B cell (primary cell): ENCODE measurements around the gene CD52. TPM values are rescaled to one million over a fixed set of nuclear protein-coding genes. Genes with fewer than 3 reads are reported as not detected.
A peak's percentile ranks its signal among the peaks of the same experiment; 100 is the strongest.

Experiments
- ATAC-seq: fragments of 200-7000 bp; cut with Tn5 transposase; one replicate; pipeline ENCODE4 v1.10.0; 2021; ENCODE audit warnings: low read depth, mild to moderate bottlenecking, moderate number of reproducible peaks, moderate library complexity
- CTCF ChIA-PET: fragments of 350-600 bp; sonication (Branson Sonifier 250); formaldehyde crosslinking; loops from one replicate; lab custom pipeline; 2021; ENCODE audit warnings: antibody characterized with exemption, inconsistent platforms; lab: Charles Lee
- POLR2A ChIA-PET: fragments of 350-600 bp; sonication (Branson Sonifier 250); formaldehyde crosslinking; loops from one replicate; lab custom pipeline; 2021; ENCODE audit warnings: antibody characterized with exemption; lab: Charles Lee
- DNase-seq: peaks from one replicate; pipeline ENCODE4 v3.0.0; 2013
- H2AFZ ChIP-seq: 2 replicates; pipeline ENCODE4 v1.6.1; 2012; ENCODE audit warnings: mild to moderate bottlenecking, low read depth, low read length; ENCODE audit not compliant: insufficient read depth, poor library complexity, severe bottlenecking
- H3K27ac ChIP-seq, 2 donors: 1 replicate in 1 of 2; 2 replicates in 1 of 2; pipeline ENCODE4 v1.5.1; 2012 to 2013; ENCODE audit warnings: low read length in 2 of 2, mild to moderate bottlenecking in 2 of 2, moderate library complexity in 1 of 2
- H3K27me3 ChIP-seq, 4 experiments: fragments of 200-600 bp in 1 of 4; sonication (generic) in 1 of 4; replicated peaks in 1 of 4; 1 replicate in 2 of 4; 2 replicates in 2 of 4; pipeline versions ENCODE4 v1.6.1 to v1.7.0; 2013 to 2016; ENCODE audit warnings: low read length in 3 of 4, mild to moderate bottlenecking in 2 of 4, mixed read lengths in 1 of 4, moderate library complexity in 1 of 4; ENCODE audit not compliant: insufficient read depth in 4 of 4, control insufficient read depth in 3 of 4; ENCODE audit errors: control extremely low read depth in 1 of 4
- H3K36me3 ChIP-seq, 2 experiments: replicated peaks in 1 of 2; 1 replicate in 1 of 2; 2 replicates in 1 of 2; pipeline versions ENCODE4 v1.6.1 to v1.7.1; 2013; ENCODE audit warnings: low read length in 1 of 2; ENCODE audit not compliant: insufficient read depth in 2 of 2, control insufficient read depth in 1 of 2; ENCODE audit errors: control extremely low read depth in 1 of 2, extremely low read depth in 1 of 2
- H3K4me1 ChIP-seq, 2 donors: fragments of 200-600 bp in 1 of 2; sonication (generic) in 1 of 2; 1 replicate in 1 of 2; 2 replicates in 1 of 2; pipeline versions ENCODE4 v1.5.1 to v1.6.1; 2013 to 2017; ENCODE audit warnings: low read length in 2 of 2; ENCODE audit not compliant: control insufficient read depth in 2 of 2, insufficient read depth in 2 of 2
- H3K4me2 ChIP-seq: replicated peaks from 2 replicates; pipeline ENCODE3; 2012; ENCODE audit warnings: mild to moderate bottlenecking, low read depth, low read length; ENCODE audit not compliant: poor library complexity, severe bottlenecking
- H3K4me3 ChIP-seq, 5 experiments: fragments of 200-600 bp in 1 of 5; sonication (generic) in 1 of 5; 1 replicate in 3 of 5; 2 replicates in 2 of 5; pipeline versions ENCODE4 v1.5.1 to v1.7.0; 2011 to 2016; ENCODE audit warnings: low read length in 4 of 5, mild to moderate bottlenecking in 4 of 5, low read depth in 2 of 5, control low read depth in 1 of 5, moderate library complexity in 1 of 5; ENCODE audit not compliant: insufficient read depth in 1 of 5; ENCODE audit errors: control extremely low read depth in 1 of 5, extremely low read depth in 1 of 5
- H3K79me2 ChIP-seq: fragments of 200-600 bp; sonication (generic); one replicate; pipeline ENCODE4 v1.6.0; 2016; ENCODE audit warnings: low read length; ENCODE audit not compliant: control insufficient read depth, insufficient read depth
- H3K9ac ChIP-seq: fragments of 200-600 bp; sonication (generic); 2 replicates; pipeline ENCODE4 v1.6.1; 2017; ENCODE audit warnings: mild to moderate bottlenecking, low read length, moderate library complexity
- H3K9me3 ChIP-seq, 3 donors: one replicate each; pipeline versions ENCODE4 v1.6.1 to v1.7.1; 2013; ENCODE audit warnings: low read length in 2 of 3; ENCODE audit not compliant: control insufficient read depth in 2 of 3, insufficient read depth in 1 of 3; ENCODE audit errors: control extremely low read depth in 1 of 3
- H4K20me1 ChIP-seq: 2 replicates; pipeline ENCODE4 v1.6.0; 2012; ENCODE audit warnings: mild to moderate bottlenecking, low read length; ENCODE audit not compliant: insufficient read depth, control insufficient read depth, poor library complexity, severe bottlenecking
- H3K27ac Mint-ChIP-seq: one replicate; pipeline ENCODE4 v1.8.0; 2021; ENCODE audit warnings: mixed read lengths
- H3K27me3 Mint-ChIP-seq: one replicate; pipeline ENCODE4 v1.8.0; 2021; ENCODE audit warnings: mixed read lengths
- H3K4me1 Mint-ChIP-seq: one replicate; pipeline ENCODE4 v1.8.0; 2021; ENCODE audit warnings: mixed read lengths
- H3K4me3 Mint-ChIP-seq: one replicate; pipeline ENCODE4 v1.8.0; 2021; ENCODE audit warnings: mixed read lengths
- H3K9me3 Mint-ChIP-seq: one replicate; pipeline ENCODE4 v1.8.0; 2022; ENCODE audit warnings: mixed read lengths; ENCODE audit not compliant: insufficient read depth
- CTCF ChIP-seq: fragments of 200-600 bp; IDR thresholded peaks from one replicate; pipeline ENCODE4 v1.8.0; 2022; ENCODE audit warnings: antibody characterized with exemption, mild to moderate bottlenecking
- EZH2 ChIP-seq: IDR thresholded peaks from 2 replicates; pipeline ENCODE4 v1.6.1; 2012; ENCODE audit warnings: borderline replicate concordance, low read depth, mild to moderate bottlenecking, moderate library complexity, low read length; ENCODE audit not compliant: insufficient read depth, poor library complexity, severe bottlenecking
- WGBS: methylation state at CpG from one replicate; pipeline ENCODE4 v1.1.5; 2013; ENCODE audit warnings: missing lambda C conversion rate; ENCODE audit not compliant: insufficient coverage; 5-methylcytosine and 5-hydroxymethylcytosine counted together
- intact Hi-C: fragments of 100-400 bp; cut with micrococcal nuclease; formaldehyde crosslinking; loops from one replicate; pipeline ENCODE4 v1.10.0; 2022
- polyA plus RNA-seq: library from polyadenylated mRNA; depleted of rRNA; stranded (reverse); fragments of >200 nt; gene quantifications from 2 replicates; pipeline ENCODE4 v1.2.3, GENCODE V29; 2012
- total RNA-seq, 2 donors: library from RNA; stranded (reverse); fragments of 120-200 nt in 1 of 2; gene quantifications; 1 replicate in 1 of 2; 2 replicates in 1 of 2; pipeline versions ENCODE4 v1.2.3 to v1.2.4, GENCODE V29; 2013 to 2022

The CD52 gene
- total and polyA plus RNA-seq, 2 donors (not counting 1 experiment from before 2014, with no cell fraction given) = 1,116 to 1,597 TPM

DNA sequence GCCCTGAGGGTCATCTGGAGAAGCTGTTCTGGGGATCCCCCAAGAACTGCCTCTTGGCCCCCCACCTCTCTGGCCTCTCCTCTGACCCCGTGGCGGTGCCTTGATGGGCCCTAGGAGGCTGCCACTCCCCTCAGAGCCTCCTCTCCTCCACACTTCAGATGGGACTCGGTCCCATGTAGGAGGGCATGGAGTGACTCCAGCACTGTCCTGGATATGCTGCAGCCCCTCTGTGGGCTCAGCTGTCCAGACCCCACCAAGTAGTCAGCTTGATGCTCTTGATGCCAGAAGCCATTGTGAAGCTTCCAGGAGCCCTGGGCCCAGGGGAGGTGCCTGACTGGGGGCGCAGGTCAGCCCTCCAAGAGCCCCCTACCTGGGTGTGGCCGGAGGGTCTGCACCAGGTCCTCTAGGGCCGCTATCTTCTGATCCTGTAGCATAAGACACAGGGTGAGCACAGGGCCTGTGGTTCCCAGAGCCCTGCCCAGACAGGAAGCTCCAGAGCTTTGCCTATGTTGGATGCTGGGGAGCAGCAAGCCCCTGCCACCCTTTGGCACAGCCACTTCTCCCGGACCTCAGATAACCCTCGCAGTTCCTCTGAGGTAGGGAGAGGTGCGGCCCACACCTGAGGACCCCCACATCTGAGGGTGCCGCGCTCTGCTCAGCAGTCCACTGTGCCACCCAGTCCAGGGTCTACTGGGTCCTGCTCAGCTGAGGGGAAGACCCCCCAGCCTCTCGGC, 20.5 kb upstream of the CD52 start:
- CTCF ChIA-PET = interaction anchor here (1.7 to 1.9 kb wide), 2 partner anchors 9 to 12 kb away, joined by 5 to 7 read pairs; no protein-coding TSS in a partner anchor
- 99% methylated on average over 12 of the region's 12 CpGs for WGBS

More for the DNA sequence above, 20.5 kb upstream of the CD52 start:
- H3K36me3 ChIP-seq = peaks cover 0 to 5% of the 10 kb centered on the region in 2 experiments
- intact Hi-C loops = no loop called here
- no peak overlapping the region for H2AFZ ChIP-seq
- H3K27me3 ChIP-seq = no peaks in the 10 kb centered on the region
- Mint-ChIP-seq H3K9me3 (no peaks in the 10 kb centered on the region), H3K4me3 (no peak overlapping the region), H3K27ac (peak overlapping the region; percentile 37), H3K27me3 (no peaks in the 10 kb centered on the region), H3K4me1 (peaks cover 50% of the 10 kb centered on the region)
- H3K4me1 ChIP-seq = peaks cover 30 to 44% of the 10 kb centered on the region in 2 donors
- H3K9me3 ChIP-seq = no peaks in the 10 kb centered on the region
- no peak for DNase-seq
- H3K4me2 ChIP-seq = no peak overlapping the region
- no peak overlapping the region for H3K9ac ChIP-seq
- no peak for ATAC-seq
- no peak overlapping the region for H3K4me3 ChIP-seq
- POLR2A ChIA-PET = interaction anchor here (0.5 to 2.3 kb wide), 7 partner anchors 8 to 1051 kb away, joined by 3 to 12 read pairs (median 8); partner anchors contain the start of gene CD52
- H3K79me2 ChIP-seq = peaks cover 50% of the 10 kb centered on the region
- no peak overlapping the region for H3K27ac ChIP-seq
- no peaks in the 10 kb centered on the region for H4K20me1 ChIP-seq
- TF ChIP-seq CTCF (no peak), EZH2 (no peak)
